GM21381 (cell line): ENCODE measurements around the gene CDC42BPB.
"Not testable (repeated sequence)": the region's sequence is repeated elsewhere in the genome, so short reads cannot be mapped to it uniquely, and the experiment has no call there.

Source experiments
- ATAC-seq: cut with Tn5 transposase; IDR thresholded peaks from one replicate; pipeline ENCODE4 v1.9.1; 2021; ENCODE audit warnings: mild to moderate bottlenecking, moderate library complexity; ENCODE audit not compliant: unreplicated experiment

The CDC42BPB gene

GRCh38 chr14:103056322-103057027 lies 874 bp downstream of the CDC42BPB start:
- no peak for ATAC-seq

DNA sequence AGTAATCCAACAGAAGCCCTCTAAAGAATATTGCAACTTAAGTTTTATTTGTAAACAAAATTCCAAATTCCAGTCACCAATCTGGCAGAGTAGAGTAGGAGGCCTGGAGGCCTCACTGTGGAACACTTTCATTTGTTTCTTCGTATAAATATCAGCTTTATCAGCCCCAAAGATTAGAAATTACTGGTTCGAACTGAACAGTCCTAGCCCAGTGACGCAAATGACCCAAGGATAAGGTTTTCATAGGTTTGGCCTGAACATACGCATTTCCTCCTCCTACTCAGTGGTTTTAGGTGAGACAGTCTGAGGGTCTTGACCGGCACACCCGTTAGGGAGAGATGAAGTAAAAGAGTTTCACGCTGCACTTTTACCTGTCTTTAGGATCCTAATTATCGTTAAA lies 1.7 kb downstream of the CDC42BPB start:
- no peak for ATAC-seq

DNA sequence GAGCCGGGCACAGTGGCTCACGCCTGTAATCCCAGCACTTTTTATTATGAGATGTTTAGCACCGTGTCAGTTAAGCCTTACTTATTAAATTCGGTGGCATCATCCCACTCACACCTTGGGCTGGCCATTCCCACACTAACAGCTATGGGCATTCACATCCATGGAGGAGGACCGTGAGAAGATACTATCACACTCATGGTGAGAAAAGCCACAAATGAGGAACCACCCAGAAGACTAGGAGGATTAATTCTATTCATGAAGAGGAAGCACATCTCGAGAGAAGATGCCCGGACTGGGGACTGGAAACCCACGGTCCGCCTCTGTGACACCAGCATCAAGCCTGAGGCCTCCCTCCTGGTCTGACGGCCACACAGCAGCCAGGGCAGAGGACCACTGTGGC lies 4.9 kb downstream of the CDC42BPB start:
- ATAC-seq, result no peak

DNA sequence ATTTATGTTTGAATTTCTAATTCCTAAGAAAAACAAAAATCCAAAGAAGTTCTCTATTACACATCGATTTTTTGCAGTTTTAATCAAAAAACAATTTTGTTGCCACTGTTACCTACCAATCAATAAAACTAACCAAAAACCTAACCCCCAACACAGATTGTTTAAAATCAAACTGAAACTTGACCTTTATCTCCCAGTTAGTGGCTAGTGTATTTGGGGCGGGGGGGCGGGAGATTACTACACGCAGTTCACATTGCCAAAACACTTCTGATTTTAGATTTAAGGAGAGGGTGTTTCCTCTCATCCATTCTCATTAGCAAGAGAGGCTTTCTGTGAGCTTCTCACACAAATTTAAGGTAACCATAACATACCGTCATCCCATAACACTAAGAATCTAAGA lies 6.4 kb downstream of the CDC42BPB start:
- ATAC-seq, result no peak

GRCh38 chr14:103047453-103047852 lies 9.9 kb downstream of the CDC42BPB start:
- not testable (repeated sequence) for ATAC-seq

- no peak for ATAC-seq
These were observed 11.9 kb downstream of the CDC42BPB start for GRCh38 chr14:103045371-103045869.

GRCh38 chr14:103043257-103044015 lies 13.9 kb downstream of the CDC42BPB start:
- ATAC-seq, result no peak

- no peak for ATAC-seq
These were observed 15.9 kb downstream of the CDC42BPB start for GRCh38 chr14:103041464-103041863.

- no peak for ATAC-seq
These were observed 23.7 kb downstream of the CDC42BPB start for GRCh38 chr14:103033681-103034096.

DNA sequence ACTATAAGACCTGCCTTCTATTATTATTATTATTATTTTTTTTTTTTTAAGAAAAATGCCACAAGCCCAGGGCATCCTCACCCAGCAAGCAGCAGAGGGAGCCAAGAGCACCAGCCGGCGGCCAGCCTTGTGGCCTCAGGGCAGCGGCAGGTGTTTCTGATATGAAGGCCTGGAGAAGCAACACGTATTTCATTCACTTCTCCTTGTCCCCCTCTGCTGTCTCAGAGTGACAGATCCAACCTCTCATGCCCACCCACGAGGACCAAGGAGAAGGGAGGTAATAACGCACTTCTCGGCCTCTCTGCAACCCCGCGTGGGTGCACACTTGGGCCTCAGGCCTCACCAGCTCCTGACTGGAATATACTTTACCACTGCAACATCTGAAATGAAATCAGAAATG lies 25.4 kb downstream of the CDC42BPB start:
- ATAC-seq, result no peak

DNA sequence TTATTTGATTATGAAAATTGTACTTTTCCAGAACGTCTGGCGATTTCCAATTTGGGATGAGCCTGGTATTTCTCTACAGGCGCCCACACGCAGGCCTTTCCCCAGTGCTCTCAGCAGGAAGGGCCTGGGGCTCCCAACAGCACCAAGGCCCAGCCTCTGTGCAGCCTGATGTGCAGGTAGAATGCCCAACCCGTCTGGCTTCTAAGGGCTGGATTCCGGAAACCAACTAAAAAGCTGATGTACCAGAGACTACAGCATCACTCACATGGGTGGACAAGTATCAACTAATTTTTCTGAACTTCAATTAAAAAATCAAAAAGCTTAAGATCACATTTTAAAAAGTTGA lies 25.8 kb downstream of the CDC42BPB start:
- ATAC-seq, result no peak

DNA sequence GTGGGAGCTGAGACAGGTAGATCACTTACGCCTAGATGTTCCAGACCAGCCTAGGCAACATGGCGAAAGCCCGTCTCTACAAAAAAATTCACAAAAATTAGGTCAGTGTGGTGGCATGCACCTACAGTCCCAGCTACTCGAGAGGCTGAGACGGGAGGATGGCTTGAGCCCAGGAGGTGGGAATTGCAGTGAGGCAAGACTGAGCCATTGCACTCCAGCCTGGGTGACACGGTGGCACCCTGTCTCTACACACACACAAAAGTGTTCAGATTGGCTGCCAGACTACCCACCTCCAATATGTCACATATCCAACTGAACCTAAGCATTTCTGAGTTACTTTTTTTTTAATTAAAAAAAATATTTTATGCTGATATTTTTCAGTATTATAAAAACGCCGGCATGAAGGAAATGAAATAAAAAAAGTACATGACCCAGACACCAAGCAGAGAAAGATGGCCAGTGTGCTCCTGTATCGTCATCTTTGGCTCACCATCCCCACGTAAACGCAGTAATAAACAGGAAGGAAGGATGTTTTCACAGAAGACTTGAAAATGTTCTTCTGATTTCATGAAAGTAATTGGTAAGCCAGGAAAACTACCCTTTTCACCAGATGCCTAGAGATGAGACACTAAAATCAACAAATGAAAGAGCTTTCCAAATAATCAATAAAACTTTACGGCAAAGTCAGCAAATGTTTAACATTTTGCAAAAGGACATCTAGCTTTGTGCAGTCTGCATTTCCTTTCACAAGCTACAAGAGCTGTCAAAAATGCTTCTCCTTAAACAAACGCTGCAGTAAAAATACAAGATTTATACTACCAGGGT lies 26.4 kb downstream of the CDC42BPB start:
- no peak for ATAC-seq

DNA sequence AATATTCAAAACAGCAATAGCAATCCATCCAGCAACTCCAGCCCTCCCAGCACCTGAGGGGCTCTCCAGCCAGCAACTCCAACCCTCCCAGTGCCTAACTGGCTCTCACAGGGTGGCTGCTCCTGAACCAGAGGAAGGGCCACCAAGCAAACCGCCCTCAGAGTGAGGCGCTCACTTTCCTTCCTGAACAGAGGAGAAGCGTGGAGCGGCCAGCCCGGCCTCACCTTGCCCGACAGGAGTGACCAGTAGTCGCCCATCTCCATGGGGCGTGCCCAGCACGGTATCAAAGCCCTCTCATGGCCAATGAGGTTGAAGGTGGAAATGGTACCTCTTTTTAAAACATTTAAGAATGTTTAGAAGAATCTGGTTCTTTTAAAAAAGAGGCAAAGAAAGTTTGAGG lies 27.4 kb downstream of the CDC42BPB start:
- ATAC-seq, result no peak

GRCh38 chr14:103028772-103029171 lies 28.6 kb downstream of the CDC42BPB start:
- ATAC-seq, result no peak

GRCh38 chr14:103028161-103028767 lies 29.1 kb downstream of the CDC42BPB start:
- no peak for ATAC-seq

- ATAC-seq, result no peak
These were observed 29.9 kb downstream of the CDC42BPB start for GRCh38 chr14:103027451-103027850.

DNA sequence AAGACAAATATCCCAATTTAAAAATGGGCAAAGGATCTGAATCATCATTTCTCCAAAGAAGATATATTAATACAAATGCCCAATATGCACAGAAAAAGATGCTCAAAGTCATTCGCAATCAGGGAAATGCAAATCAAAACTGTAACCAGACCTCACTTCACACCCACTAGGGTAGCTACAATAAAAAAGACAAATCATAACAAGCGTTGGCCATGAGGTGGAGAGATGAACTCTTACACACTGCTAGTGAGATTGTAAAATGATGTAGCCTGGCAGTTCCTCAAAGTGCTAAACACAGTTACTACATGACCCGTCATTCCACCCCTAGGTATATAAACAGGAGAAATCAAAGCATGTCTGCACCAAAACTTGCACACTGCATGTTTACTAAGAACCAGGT lies 30.4 kb downstream of the CDC42BPB start:
- no peak for ATAC-seq

- ATAC-seq, result not testable (repeated sequence)
These were observed 31.2 kb downstream of the CDC42BPB start for GRCh38 chr14:103026196-103026595.

- no peak for ATAC-seq
These were observed 33.4 kb downstream of the CDC42BPB start for GRCh38 chr14:103023881-103024473.

- no peak for ATAC-seq
These were observed 34.7 kb downstream of the CDC42BPB start for GRCh38 chr14:103022685-103023044.
